ENCODE measurements around the gene CLDN22.

DNA sequence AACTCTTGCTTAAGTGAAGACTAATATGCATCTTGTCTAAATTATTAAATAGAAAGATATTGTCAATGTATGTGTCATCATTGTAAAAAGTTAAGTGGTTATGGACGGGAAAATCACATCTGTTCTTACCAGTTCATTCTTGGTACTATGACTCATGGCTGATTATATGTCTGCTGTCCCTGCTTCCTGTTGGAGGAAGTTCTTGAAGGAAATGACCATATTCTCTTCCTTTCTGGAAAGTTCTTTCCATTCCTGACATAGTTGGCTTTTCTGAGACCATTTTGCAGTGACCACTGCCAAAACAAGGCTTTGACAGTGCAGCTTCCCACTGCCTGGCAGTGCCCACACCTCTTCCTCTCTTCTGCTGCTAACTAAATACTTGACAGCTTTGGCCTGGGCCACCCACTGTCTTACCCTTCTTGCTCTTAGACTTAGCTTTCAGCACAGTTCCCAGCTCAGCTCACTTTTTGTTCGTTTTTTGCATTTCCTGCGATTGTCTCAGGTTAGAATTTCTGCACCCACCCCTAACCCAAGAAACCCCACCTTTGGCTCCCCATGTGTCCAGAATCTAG is 15.4 kb upstream of the CLDN22 start:
- TF ChIP-seq, protein P1, sequence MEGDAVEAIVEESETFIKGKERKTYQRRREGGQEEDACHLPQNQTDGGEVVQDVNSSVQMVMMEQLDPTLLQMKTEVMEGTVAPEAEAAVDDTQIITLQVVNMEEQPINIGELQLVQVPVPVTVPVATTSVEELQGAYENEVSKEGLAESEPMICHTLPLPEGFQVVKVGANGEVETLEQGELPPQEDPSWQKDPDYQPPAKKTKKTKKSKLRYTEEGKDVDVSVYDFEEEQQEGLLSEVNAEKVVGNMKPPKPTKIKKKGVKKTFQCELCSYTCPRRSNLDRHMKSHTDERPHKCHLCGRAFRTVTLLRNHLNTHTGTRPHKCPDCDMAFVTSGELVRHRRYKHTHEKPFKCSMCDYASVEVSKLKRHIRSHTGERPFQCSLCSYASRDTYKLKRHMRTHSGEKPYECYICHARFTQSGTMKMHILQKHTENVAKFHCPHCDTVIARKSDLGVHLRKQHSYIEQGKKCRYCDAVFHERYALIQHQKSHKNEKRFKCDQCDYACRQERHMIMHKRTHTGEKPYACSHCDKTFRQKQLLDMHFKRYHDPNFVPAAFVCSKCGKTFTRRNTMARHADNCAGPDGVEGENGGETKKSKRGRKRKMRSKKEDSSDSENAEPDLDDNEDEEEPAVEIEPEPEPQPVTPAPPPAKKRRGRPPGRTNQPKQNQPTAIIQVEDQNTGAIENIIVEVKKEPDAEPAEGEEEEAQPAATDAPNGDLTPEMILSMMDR (IDR thresholded peaks at IDR 0.05; ENCODE audit: control extremely low read depth in 1 of 3, insufficient read depth in 1 of 3, low read depth in 1 of 3, low read length in 3 of 3): no peak
- TF ChIP-seq JUN (IDR thresholded peaks at IDR 0.05; ENCODE audit: low read depth, low read length): no peak
- no peak for TF ChIP-seq RXRA (IDR thresholded peaks at IDR 0.05; ENCODE audit: insufficient read depth, low read depth, low read length)
- no peak for TF ChIP-seq POLR2A (IDR thresholded peaks at IDR 0.05; ENCODE audit: control extremely low read depth in 1 of 2, low read depth in 2 of 2, low read length in 2 of 2)
- TF ChIP-seq SP1 (IDR thresholded peaks at IDR 0.05; ENCODE audit: low read depth, low read length): no peak
- no peak for TF ChIP-seq E2F6 (IDR thresholded peaks at IDR 0.05)
- no peak for TF ChIP-seq GABPA (IDR thresholded peaks at IDR 0.05; ENCODE audit: borderline replicate concordance, insufficient read depth, low read length)
- no peak for TF ChIP-seq TEAD4 (IDR thresholded peaks at IDR 0.05; ENCODE audit: low read depth, low read length)
- no peak for TF ChIP-seq CREB1 (IDR thresholded peaks at IDR 0.05)
- TF ChIP-seq SIRT6 (IDR thresholded peaks at IDR 0.05; ENCODE audit: low read length): no peak
- TF ChIP-seq EGR1 (IDR thresholded peaks at IDR 0.05; ENCODE audit: borderline replicate concordance, low read depth, low read length): no peak
- TF ChIP-seq TBP (IDR thresholded peaks at IDR 0.05; ENCODE audit: low read depth, low read length): no peak

Measured in H1 (cell line).